Fibroblast of gingiva (primary cell): Measurements from ENCODE around the gene ELAVL4.

Experiments
- DNase-seq: peaks from one replicate; pipeline ENCODE4 v3.0.0-alpha.2; 2011; ENCODE audit warnings: low read depth

ELAVL4 gene

GRCh38 chr1:50108497-50109059 lies at the start of gene ELAVL4:
Gene ELAVL4 (plus strand): TSS chr1:50108920. CDS start chr1:50109190, 270 bp downstream.
- DNase-seq = no peak

GRCh38 chr1:50060279-50060678 lies 48.4 kb upstream of the ELAVL4 start:
- no peak for DNase-seq

GRCh38 chr1:50066806-50067205 lies 41.9 kb upstream of the ELAVL4 start:
- DNase-seq = no peak

- no peak for DNase-seq
Measured at GRCh38 chr1:50074931-50075330, 33.8 kb upstream of the ELAVL4 start.

- no peak for DNase-seq
Measured at GRCh38 chr1:50077273-50077672, 31.4 kb upstream of the ELAVL4 start.

GRCh38 chr1:50080904-50081586 lies 27.7 kb upstream of the ELAVL4 start:
- no peak for DNase-seq

- no peak for DNase-seq
Measured at GRCh38 chr1:50084389-50084788, 24.3 kb upstream of the ELAVL4 start.

GRCh38 chr1:50091068-50091467 lies 17.7 kb upstream of the ELAVL4 start:
- DNase-seq = no peak

- DNase-seq = no peak
Measured at GRCh38 chr1:50095716-50096115, 13.0 kb upstream of the ELAVL4 start.

GRCh38 chr1:50097021-50097679 lies 11.6 kb upstream of the ELAVL4 start:
- no peak for DNase-seq

- no peak for DNase-seq
Measured at GRCh38 chr1:50097791-50098190, 10.9 kb upstream of the ELAVL4 start.

- DNase-seq = no peak
Measured at GRCh38 chr1:50098591-50099021, 10.1 kb upstream of the ELAVL4 start.

GRCh38 chr1:50099654-50100053 lies 9.1 kb upstream of the ELAVL4 start:
- DNase-seq = no peak

- DNase-seq = no peak
Measured at GRCh38 chr1:50103615-50104081, 5.1 kb upstream of the ELAVL4 start.

GRCh38 chr1:50105433-50105832 lies 3.3 kb upstream of the ELAVL4 start:
- no peak for DNase-seq

GRCh38 chr1:50106095-50106761 lies 2.5 kb upstream of the ELAVL4 start:
- DNase-seq = no peak

GRCh38 chr1:50109116-50109515 lies 396 bp downstream of the ELAVL4 start:
- DNase-seq = no peak

GRCh38 chr1:50109647-50110075 lies 941 bp downstream of the ELAVL4 start:
- DNase-seq = no peak

- DNase-seq = no peak
Measured at GRCh38 chr1:50110151-50110550, 1.4 kb downstream of the ELAVL4 start.

- no peak for DNase-seq
Measured at GRCh38 chr1:50110656-50111055, 1.9 kb downstream of the ELAVL4 start.

- no peak for DNase-seq
Measured at GRCh38 chr1:50111503-50111902, 2.8 kb downstream of the ELAVL4 start.

- DNase-seq = no peak
Measured at GRCh38 chr1:50112193-50112592, 3.5 kb downstream of the ELAVL4 start.

GRCh38 chr1:50123071-50123470 lies 14.4 kb downstream of the ELAVL4 start:
- DNase-seq = no peak
